ENCODE results near the gene STN1.
A peak's percentile ranks its signal among the peaks of the same experiment; 100 is the strongest.

STN1 gene

DNA sequence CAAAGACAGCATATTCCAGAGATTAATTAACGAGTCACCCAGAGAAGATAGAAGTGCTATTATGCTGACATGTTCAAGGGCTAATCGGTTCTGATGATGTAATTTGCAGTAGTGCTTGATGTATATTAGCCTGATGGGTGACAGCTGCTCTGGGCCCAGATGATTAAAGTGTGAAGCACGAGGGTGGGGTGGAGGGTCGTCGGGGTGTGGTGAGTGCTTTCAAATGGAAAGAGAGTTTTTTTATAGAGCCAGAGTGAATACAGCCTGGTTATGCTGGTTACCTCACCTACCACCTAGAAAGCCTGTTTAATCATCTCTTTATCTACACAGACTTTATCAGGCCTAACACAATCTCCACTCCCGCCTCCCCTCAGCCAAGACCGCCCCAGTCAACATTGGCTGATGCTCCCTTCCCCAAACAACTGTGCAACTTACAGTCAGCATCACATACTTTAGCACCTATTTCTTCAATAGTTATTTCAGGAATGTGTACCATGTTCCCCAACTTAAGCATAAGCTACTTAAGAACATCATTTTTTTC, 11.5 kb upstream of the STN1 start:
- ATAC-seq (no peak), DNase-seq (no peak)

DNA sequence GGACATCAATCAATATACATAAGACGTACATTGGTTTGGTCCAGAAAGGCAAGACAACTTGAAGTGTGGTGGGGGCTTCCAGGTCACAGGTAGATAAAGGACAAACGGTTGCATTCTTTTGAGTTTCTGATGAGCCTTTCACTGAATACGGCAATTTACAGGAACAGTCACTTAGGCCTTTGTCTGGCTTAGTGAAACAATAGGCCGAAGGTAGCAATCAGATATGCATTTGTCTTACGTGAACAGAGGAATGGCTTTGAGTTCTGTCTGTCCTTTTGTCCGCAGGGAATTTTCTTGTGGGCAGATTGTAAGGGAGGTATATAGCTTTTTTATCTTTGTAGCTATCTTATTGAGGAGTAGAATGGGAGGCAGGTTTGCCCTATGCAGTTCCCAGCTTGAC, 10.8 kb upstream of the STN1 start:
- ATAC-seq, result no peak
- no peak for DNase-seq

- ATAC-seq (no peak), DNase-seq (no peak)
Measured at GRCh38 chr10:103926722-103927319, 8.8 kb upstream of the STN1 start.

GRCh38 chr10:103925591-103925990, 7.6 kb upstream of the STN1 start:
- DNase-seq, result no peak
- ATAC-seq, result no peak

- ATAC-seq, result no peak
- DNase-seq, result no peak
Measured at GRCh38 chr10:103923502-103923901, 5.5 kb upstream of the STN1 start.

GRCh38 chr10:103922659-103923058, 4.7 kb upstream of the STN1 start:
- no peak for DNase-seq
- no peak for ATAC-seq

GRCh38 chr10:103921750-103922195, 3.8 kb upstream of the STN1 start:
- DNase-seq (no peak), ATAC-seq (no peak)

DNA sequence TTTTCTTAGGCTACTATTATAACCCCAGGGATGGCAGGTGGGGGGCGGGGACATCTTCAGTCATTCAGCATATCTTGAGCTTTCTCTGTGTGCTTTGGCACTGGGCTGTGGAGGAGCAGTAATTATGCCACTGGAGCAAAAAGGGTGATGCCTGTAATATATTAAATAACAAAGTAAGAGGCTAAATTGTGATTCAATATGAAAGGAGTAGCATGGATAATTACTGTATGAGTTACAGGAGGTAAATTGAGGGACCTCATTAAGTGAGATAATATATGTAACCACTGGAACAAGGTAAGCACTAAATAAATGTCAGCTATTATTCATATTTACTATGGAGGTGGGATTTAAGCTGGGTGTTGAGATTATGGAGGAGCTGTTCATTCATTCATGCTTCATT, 3.3 kb upstream of the STN1 start:
- no peak for DNase-seq
- no peak for ATAC-seq

- no peak for DNase-seq
- no peak for ATAC-seq
Measured at GRCh38 chr10:103919648-103920025, 1.7 kb upstream of the STN1 start.

- ATAC-seq (peak; percentile 11), DNase-seq (peak; percentile 56)
Measured at GRCh38 chr10:103917302-103918052, 507 bp downstream of the STN1 start.

DNA sequence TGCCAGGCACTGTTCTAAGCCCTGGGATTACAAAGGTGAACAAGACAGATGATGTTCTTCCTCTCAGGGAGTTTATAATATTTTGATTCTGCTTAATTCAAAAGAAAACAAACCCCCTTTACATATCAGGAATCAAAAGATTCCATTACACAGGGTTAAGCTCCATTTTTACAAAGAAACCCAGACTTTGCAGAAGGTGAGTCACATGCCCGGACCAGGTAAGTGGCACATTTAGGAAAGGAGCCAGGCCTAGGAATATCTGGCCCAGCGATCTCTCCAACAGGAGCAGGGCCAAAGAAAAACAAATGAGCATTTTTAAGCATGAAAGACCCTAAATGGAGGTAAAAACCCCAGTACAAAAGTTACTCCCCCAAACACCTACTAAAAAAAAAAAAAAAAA, 1.1 kb downstream of the STN1 start:
- ATAC-seq (no peak), DNase-seq (no peak)

DNA sequence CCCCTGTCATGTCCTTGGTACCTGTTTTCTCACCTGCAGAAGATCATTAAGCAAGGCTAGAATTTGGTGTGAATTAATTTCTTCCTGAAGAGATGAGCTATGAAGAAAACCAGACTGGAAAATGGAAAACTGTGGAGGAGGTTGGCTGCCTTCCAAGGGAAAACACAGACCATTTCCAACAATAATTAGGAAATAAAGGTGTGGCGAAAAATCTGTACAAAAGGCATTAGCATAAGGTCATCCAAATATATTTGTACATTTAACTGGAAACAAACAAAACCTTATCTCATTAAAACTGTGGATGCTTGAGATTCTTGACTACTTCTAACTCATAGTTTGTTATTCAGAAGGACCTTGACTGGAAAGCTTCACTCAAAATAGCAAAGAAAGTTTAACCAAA, 1.7 kb downstream of the STN1 start:
- DNase-seq (no peak), ATAC-seq (no peak)

GRCh38 chr10:103915796-103916195, 2.2 kb downstream of the STN1 start:
- ATAC-seq, result no peak
- DNase-seq, result no peak

DNA sequence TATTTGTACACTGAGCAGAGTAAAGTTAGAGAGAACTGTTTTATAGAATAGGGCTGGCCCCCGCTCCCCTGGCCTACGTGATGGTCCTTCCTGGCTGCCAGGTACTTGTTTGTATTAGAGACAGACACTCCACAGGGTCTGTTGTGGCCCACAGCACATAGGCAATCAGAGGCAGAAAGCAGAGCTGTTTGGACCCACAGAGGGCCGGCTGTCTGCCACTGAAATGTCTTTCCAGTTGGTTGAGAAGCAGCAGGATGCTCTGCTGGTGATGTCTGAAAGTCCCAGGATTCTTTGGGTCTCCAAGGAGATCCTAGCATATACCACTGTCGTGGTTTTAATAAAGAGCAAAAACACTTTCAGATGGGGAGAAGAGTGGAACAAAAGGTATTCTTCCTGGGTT, 5.2 kb downstream of the STN1 start:
- ATAC-seq (no peak), DNase-seq (no peak)

GRCh38 chr10:103911021-103911459, 6.9 kb downstream of the STN1 start:
- ATAC-seq, result no peak
- DNase-seq, result peak; percentile 33

GRCh38 chr10:103910442-103911012, 7.5 kb downstream of the STN1 start:
- DNase-seq, result no peak
- no peak for ATAC-seq

- DNase-seq, result no peak
- ATAC-seq, result no peak
Measured at GRCh38 chr10:103905441-103905840, 12.5 kb downstream of the STN1 start.

DNA sequence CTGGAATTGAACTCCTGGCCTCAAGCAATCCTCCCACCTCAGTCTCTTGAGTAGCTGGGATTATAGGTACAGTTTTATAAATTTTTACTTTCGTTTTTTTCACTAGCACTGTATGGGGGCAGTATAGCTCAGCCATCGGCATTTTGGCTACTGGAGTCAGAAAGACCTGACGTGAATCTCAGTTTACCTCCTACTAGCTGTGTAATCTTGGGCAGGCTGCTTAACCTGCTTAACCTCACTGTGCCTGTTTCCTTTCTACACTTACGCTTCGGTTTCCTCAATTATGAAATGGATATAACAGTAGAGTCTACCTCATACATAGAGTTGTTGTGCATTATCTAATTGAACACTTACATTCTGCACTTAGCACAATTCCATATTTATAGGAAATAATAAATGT, 16.7 kb downstream of the STN1 start:
- DNase-seq (no peak), ATAC-seq (peak; percentile 73)

DNA sequence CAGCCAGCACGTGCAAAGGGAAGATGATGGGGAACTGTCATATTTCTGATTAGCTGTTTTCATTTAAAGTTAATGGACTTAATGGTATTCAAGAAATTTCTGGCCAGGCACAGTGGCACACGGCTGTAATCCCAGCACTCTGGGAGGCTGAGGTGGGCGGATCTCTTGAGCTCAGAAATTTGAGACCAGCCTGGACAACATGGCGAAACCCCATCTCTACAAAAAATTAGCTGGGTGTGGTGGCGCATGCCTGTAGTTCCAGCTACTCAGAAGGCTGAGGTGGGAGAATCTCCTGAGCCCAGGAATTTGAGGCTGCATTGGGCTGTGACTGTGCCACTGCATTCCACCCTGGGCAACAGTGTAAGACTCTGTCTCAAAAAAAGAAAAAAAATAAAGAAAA, 18.7 kb downstream of the STN1 start:
- ATAC-seq, result no peak
- no peak for DNase-seq

GRCh38 chr10:103897241-103897774, 20.7 kb downstream of the STN1 start:
- DNase-seq, result no peak
- ATAC-seq, result no peak

DNA sequence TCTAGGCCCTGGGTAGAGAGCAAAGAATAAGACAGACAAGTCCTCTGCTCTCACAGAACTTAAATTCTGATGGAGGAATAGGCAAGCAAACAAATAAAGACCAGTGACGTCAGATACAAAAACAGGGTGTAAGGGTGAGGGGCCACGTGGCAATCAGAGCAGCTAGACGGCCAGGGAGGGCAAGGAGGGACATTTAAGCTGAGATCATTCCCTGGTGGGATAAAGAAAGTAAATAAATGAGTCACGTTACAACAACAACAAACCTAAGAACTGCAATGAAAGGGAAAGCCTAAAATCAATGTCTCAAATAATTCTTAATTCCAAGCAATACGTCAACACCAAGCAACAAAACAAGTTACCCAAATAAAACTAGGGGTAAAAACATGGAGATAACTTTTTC, 21.8 kb downstream of the STN1 start:
- ATAC-seq (no peak), DNase-seq (no peak)

DNA sequence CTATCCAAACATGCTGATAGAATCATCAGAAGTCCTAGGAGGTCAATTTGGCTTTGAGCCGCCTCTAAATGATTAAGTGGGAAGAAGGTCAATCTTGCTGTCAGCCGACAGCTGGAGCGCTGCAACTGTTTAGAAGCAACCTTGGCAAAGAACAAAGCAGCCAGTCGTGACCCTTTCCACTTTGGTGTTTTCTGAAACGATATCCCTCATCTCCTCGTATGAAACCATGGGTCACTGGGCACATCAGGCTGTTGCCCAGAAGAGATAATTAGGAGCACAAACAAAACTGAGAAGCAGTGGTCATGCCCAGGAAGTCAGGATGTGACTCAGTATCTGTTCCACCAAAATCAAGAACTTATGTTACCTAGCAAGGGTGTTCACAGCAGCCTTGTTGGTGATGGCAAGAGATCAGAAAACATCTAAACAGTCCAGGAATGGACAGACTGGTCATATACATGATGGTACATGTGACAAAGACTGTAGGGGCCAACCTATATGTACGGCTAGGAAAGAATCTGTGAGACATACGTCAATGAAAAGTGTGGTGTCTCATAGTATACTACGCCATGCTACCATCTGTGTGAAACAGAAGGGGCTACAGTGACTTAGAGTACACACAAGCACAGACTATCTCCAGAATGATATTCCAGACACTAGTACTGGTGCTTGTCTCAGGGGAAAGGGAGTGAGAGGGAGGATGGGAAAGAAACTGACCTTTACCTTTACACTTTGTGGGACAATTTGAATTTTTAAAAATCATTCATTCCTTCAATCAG, 22.4 kb downstream of the STN1 start:
- DNase-seq, result no peak
- peak; percentile 60 for ATAC-seq

Measured in stimulated activated naive CD8-positive, alpha-beta T cell treated with anti-CD3 and anti-CD28 coated beads, Interleukin-15, Interleukin-2, amounts not matched to agents 100 U/mL and 50 U/mL, for 24 hours (primary cell).